M059J (cell line): ENCODE results near the gene PNPLA3. TPM values are rescaled to one million over a fixed set of nuclear protein-coding genes. Genes with fewer than 3 reads are reported as not detected.
"Not testable (repeated sequence)": the region's sequence is repeated elsewhere in the genome, so short reads cannot be mapped to it uniquely, and the experiment has no call there.

Source experiments
- DNase-seq: peaks from one replicate; pipeline ENCODE4 v3.0.0-alpha.2; 2012; ENCODE audit warnings: low read depth
- total RNA-seq: library from RNA; depleted of rRNA; stranded (reverse); fragments of >200 nt; shearing (Covaris generic); gene quantifications from 2 replicates; pipeline ENCODE4 v1.2.3, GENCODE V29; 2014

PNPLA3 gene
- total RNA-seq, 1 experiment from 2014 or later: 9.4 TPM

DNA sequence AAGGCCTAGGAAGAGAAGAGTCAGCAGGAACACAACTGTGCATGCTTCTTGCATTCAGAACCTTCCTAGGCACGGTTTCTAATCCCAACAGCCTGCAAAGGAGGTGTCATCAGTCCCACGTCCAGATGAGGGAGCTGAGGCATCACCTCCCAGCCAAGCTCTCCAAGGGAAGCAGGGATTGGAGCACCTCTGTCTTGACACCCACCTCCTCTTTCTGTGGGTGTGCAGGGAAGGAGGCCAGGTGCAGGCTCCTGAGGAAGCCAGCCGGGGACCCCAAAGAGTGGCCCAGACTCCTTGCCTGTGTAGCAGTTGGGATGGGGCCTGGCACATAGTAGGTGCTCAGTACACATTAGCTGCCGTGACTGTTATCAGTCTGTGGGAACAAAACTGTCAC lies 33.7 kb upstream of the PNPLA3 start:
- DNase-seq: peak; percentile 56

DNA sequence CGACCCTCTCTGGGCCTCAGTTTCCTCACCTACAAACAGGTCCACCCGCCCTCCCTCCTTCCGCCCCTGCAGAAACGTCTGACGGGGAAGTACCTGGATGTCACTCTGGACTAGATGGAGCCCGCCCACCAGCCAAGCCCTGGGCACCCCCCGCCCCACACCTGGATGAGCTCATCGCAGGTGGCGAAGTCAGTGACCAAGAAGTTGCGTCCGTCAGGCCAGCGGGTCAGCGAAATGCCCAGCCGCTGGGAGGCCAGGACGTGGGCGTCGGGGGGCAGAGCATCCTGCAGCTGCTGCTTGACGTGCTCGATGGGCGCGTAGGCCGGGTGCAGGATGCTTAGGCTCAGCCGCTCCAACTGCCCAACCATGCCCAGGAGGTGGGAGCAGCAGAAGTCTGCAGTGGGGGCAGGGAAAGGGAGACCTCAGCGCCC lies 32.7 kb upstream of the PNPLA3 start:
- no peak for DNase-seq

DNA sequence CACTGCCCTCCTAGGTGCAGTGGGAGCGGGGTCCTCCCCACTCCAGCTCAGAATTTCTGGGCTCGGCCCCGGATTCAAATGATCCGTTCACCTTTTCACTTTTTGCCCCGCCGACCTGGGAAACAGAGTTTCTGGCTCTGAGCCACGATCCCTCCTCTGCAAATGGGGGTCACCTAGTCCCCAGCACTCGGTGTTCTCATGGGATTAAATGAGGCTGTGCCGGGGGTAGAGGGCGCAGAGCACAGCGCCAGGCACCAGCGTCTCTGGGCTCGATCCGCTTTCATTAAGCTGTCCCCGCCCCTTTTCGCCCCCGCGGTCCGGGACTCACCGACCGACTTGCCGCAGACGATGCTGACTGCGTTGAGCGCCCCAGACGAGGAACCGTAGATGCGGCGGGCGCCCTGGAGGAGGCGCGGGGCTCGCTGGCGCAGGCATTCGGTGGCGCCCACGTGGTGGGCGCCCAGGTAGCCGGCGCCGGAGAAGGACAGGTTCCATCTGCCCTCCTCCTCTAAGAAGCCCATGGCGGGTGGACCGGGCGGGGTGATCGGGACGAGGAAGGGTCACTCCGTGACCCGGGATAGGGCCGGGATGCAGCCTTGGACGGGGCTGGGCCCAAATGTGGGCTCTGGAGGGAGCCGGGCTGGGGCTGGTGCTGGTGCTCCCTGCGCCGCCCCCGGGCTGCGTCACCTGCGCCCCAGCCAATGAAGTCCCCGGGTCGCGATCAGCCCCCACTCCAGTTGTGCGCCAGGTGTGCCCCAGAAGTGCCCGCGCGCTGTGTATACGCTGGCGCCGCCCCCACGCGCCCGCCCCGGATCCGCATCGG lies 32.0 kb upstream of the PNPLA3 start, which contains the start of gene PNPLA5:
TSS of gene PNPLA5 (minus strand) at position 654 of the 823 bp plus-strand sequence. CDS start at position 521, 133 bp downstream.
- DNase-seq: no peak

DNA sequence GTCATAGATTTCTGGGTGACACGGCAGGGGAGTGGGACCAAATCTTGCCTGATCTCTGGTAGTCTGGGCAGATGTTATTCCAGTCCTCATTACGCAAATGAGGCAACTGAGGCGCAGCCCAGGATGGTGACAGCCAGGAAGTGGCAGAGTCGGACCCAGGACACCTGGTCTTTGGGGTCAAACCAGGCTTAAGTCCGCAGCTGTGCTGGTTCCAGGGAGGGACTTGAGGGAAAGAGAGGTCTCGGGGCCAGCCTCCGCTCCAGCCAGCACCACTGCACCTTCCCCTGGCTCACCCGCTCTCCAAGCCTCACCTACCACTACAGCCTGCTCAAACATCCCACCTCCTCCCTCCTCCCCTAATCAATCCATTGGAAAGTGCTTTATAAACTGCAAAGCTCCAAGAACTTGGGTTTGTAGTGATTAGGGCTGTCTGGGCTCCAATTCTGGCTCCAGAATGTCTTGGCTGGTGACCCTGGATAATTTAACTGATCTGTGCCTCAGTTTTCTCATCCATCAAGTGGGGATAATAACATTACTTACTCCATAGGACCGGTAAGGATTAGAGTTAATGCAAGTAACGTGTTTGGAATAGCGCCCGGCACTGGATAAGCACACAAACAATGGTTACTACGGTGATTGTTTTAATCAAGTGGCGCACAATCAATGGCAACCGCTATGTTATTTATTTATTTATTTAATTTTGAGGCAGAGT lies 31.3 kb upstream of the PNPLA3 start:
- DNase-seq: no peak

DNA sequence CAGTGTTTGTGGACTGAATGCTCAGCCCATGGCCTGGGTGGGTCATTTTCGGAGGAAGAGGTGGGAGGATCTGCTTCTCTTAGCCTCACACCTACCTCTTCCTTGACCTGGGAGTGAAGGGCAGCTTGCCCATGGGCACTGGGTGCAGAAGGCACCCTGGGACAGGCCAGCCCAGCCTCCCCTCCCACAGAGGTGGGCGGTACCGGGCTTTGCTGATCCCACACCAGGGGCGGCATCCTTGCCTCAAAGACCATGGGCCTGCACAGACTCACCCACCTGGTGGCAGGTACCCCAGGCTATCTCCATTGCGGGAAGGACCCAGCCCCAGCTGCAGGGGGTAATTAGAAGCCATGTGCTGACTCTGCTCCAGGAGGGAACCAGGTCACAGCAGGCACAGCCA lies 30.3 kb upstream of the PNPLA3 start:
- DNase-seq: no peak

DNA sequence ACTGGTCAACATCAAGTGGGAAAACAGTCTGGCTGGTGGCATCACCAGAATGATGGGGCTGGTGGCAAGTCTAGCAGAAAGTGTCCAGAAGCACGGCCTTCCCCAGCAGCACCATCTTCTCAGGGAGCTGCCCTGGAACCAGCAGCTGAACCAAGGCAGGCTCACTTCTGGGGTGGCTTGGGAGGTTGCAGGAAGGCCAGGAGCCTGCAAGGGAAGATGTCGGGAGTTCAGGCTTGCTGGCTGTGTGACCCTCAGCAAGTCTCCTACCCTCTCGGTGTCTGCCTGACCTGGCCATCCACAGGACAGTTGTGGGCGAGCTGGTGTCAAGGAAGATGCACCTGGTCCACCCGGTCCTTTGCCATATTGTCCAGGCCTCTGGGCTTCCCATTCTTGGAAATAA lies 29.5 kb upstream of the PNPLA3 start:
- no peak for DNase-seq

DNA sequence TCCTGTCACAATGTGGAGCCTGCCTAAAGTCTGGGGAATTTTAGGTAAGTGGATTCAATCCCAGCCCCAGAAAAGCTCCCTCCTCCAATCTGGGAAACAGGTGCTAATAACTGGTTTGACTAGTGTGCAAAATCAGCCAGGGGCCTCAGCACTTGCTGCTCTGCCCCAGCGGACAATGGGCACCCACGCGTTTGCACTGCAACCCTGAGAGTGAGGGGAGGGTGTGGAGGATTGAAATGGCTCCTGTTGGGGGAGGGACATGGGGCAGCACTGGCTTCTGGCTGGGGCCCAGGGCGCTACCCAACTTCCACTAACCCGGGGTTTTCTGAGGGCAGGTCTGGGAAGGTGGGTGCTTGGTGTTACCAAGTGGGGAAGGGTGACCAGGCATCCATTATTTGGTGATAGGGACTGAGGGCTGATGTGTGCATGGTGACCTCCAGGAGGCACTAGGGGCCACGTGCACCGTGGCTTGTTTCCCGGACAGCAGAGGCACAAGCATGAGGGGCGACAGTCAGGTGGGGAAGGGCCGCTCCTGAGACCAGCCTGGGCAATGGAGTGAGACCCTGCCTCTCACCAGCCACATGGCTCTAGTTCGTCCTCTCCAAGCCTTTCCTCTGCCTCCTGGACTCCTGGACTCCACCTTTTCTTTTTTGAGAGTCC lies 27.5 kb upstream of the PNPLA3 start:
- no peak for DNase-seq

DNA sequence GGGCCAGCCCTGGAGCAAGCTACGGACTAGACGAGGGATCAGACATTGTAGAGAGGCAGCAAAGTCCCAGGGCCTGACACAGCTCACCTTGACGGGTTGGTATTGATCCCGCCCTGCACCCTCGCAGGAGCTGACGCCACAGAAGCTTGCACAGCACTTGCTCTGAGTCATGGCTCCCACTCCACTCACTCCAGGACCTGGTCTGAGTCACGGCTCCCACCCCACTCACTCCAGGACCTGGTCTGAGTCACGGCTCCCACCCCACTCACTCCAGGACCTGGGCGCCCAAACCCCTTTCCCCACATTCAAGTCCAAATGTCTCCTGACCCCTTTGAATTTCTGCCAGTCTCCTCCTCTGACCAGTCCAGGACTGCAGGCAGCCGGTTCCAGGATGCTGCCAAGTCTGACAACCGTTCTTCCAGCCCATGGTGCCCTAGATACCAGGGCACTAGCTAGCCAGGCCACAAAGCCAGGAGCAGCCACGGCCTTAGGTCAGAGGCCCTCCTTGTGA lies 25.8 kb upstream of the PNPLA3 start:
- DNase-seq: peak; percentile 68

DNA sequence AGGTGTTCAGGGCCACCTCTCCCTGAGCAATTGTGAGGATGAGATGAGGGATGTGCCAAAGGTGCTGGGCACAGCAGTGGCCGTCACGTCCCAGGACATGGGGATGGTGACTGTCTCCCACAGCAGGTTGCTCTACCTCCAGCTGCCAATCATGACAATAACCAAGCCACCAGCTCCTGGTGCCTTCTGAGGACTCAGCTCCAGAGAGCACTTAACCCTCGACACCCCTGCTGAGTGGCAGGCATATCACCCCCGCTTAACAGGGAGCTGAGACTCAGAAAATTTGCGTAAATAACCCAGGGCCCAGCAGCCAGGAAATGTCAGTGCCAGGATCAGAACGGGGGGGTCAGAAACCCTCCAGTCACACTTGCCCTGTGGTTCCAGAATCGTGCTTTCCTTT lies 23.4 kb upstream of the PNPLA3 start:
- no peak for DNase-seq

DNA sequence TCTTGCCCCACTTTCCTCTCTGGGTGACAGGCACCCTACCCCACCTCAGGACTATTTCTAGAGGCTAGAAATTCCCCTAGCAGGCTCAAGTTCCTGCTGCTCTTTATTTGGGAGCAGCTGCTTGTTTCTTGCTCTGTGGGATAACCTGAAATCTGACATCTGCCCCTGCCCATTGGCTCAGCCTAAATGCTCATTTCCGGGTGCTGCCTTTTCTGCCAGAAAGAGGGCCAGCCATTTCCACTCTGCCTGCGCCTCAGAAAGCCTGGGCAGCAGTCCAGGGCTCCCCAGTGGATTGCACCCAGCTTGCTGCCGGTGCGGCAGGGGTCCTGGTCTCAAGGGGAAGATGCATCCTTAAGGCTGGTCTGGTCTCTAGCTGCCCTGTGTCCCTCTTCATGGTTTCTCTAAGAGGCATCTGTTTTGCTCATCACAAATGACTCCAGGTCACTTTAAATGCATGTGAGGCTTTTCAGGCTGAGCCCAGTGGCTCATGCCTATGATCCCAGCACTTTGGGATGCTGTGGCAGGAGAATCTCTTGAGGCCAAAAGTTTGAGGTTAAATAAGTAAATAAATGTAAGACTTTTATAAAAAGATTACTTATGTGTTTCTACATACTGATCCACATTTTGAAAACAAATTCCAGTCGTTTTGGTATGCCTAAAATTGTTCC lies 21.5 kb upstream of the PNPLA3 start:
- DNase-seq: peak; percentile 94

DNA sequence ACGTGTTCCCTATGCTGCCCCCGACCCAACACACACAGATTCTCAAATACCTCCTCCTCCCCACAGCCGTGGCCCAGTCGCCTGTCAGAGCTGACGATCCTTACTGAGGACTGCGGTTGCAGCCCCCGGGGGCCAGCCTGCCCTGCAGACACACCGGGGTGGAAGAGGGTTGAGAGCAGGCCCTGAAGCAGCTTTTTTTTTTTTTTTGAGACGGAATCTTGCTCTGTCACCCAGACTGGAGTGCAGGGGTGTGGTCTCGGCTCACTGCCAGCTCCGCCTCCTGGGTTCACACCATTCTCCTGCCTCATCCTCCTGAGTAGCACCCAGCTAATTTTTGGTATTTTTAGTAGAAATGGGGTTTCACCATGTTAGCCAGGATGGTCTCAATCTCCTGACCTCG lies 20.6 kb upstream of the PNPLA3 start:
- not testable (repeated sequence) for DNase-seq

DNA sequence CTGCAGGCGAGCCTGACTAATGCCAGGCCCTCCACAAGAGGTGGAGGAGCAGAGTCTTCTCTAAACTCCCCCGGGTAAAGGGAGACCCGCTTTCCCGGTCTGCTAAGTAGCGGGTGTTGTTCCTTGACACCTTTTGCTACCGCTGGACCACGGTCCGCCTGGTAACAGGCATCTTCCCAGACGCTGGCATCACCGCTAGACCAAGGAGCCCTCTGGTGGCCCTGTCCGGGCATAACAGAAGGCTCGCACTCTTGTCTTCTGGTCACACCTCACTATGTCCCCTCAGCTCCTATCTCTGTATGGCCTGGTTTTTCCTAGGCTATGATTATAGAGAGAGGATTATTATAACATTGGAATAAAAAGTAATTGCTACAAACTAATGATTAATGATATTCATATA lies 19.2 kb upstream of the PNPLA3 start:
- not testable (repeated sequence) for DNase-seq

DNA sequence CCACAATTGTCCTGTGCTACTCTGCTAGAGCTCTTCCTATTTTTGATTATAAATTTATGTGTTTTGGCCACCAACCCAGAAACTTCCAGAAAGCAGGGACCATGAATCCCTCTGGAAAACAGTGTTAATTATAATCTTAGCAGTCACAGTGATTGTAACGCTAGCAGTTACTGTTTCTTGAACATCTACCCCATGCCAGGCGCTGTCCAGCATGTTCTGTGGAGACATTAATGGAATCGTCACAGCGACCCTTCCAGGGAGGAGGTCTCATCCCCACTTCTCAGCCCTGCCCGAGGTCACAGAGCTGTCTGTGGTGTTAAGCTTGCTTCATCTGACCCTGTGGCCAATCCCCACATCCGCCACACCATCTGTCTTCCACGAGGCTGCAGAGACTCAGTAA lies 17.9 kb upstream of the PNPLA3 start:
- no peak for DNase-seq

DNA sequence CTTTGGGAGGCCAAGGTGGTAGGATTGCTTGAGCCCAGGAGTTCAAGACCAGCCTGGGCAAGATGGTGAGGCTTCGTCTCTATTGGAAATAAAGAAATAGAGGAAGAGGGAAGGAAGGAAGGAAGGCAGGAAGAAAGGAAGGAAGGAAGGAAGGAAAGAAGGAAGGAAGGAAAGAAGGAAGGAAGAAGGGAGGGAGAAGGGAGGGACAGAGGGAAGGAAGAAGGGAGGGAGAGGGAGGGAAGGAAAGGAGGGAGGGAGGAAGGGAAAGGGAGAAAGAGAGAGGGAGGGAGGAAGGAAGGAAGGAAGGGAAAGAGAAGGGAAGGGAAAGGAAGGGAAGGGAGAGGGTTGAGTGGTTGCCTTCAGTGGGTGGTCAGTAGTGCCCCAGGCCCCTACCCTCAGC lies 13.9 kb upstream of the PNPLA3 start:
- DNase-seq: no peak

DNA sequence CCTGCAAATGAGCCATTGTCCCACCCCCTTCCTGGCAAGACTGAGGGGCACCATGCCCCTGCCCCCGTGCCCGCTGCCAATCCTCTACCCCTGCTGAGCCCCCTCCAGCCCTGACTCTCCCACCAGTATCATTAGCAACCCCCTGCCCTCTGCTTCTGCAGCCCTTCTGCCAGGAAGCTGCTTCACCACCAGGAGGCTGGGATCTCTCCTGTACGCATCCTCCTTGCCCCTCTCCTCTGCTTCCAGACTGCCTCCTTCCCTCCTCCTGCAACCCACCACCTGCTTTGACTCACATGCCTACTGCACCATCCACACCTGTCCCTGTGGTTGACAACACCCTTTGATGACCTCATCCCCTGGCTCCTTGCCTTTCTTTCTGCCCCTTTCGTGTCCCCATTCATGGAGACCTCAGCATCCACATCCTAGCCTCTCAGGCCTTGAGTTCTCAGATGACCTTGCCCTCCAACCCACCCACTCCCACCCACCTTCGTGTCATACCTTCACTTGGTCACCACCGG lies 13.4 kb upstream of the PNPLA3 start:
- no peak for DNase-seq

DNA sequence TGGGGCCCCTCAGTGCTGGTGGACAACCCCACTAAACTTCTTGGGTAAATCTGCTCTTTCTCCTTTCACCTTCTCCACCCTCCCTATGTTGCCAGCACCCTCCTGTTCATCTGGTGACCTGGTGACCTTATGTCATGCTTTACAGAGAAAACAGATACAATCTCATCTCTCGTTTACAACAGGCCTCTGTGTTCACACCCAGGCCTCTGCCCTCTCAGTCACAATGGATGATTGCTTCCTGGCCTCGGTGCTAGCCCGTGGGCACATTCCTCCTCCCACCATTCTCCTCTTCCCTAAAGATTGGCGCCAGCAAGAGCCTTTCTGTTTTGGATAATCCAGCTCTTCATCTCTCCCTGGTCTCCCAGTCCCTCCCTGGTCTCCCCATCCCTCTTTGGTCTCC lies 12.3 kb upstream of the PNPLA3 start:
- no peak for DNase-seq

DNA sequence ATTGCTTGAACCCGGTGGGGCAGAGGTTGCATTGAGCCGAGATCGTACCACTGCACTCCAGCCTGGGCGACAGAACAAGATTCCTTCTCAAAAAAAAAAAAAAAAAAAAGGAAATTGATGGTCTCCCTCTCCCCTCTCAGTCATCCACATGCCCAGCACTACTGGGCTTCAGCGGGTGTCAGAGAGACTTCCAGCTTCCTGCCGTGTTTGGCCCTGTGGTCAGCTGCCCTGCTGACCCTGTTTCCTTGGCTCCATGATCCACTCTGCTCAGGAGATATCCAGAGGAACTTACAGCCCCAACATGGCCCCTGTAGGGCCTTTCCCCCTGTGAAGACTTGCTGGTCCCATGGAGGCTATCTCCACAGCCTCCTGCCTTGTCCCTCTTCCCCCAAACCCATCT lies 6.1 kb upstream of the PNPLA3 start:
- DNase-seq: peak; percentile 59

DNA sequence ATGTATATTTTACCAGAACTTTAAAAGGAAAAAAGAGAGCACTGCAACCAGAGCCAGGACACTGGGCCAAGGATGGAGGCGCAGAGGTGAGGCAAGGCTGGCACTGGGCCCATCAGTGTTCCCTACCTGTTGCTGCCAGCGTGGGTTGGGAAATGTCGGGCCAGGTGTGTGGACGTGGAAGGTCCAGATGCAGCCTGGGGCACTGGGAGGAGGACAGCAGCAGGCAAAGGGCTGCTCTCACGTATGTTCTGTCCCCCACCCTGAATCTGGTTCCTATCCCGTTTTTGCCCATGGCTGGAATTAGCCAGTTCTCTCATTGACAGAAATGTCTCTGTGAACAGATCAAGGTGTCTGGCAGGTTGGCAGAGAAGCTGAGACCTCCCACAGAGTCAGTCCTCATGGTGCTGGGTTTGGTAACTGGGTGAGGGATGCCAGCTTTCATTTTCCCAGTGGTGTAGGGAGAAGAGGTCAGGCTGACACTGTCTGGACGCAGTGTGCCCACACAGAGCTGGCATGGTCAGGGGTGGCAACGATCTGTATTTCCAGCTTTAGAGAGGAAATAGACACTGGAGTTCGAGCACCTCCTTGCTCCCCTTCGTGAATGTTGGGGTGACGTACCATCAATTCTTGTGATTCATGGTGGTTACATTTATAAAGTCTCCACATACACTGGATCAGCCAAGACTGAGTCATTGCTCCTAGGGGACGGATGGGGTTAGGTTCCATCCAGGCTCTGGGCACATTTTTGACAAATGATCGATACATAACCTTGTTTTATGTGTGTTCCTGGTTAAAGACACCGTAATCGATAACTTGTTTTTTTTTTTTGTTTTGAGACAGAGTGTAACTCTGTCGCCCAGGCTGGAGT lies 4.3 kb upstream of the PNPLA3 start:
- DNase-seq: peak; percentile 85

DNA sequence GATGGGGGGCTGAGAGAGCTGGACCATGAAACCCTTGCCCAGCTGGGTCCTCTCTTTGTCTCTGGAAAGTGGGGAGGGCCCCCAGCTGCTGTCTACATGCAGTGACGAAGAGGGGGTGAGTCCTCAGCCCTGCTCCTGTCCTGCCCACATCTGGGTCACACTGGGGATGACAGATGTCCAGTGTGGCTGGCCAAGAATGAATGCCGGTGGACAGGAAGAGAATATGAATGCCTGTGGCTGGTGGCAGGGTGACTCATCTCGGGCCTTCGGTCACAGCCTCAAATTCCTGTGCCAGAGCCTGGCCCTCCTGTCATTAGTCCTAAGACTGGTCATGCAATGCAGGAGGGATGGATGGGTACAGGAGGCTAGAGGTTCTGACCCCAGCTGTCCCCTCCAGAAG lies 2.2 kb upstream of the PNPLA3 start:
- DNase-seq: peak; percentile 94

DNA sequence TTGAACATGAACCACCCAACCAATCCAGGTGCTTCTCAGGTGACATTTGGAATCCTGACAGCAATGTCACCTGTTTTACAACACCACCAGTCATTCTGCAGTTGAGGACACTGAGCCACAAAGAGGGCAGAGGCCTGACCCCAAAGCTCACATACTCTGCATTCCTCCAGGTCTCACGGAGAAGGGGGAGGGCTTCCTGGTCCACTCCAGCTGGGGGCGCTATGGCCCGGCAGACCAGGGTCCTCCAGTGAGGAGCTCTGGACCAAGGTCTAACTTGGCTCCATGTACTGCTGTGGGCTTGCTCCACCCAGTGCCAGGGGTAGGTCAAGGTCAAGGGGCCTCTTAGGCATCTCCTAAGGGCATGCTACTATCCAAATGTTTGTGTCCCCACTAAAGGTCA lies 1.5 kb upstream of the PNPLA3 start:
- no peak for DNase-seq

DNA sequence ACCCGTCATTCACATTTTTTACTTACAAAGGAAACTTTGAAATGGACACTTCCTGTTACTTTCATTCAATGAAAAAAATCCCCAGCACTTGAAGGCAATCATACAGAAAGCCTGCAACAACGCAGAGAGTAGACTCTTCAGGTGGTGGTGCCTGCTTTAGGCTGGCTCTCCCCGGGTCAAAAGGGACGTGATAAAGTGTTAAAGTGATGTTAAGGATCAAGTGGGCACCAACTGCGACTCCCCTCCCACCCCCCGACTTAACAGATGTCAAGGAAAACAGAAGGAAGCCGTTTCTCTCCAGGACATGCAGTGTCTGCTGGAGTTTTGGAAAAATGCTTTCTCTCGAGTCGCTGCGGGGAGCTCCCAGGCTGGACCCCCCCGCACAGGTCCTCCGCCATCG lies 414 bp upstream of the PNPLA3 start:
- DNase-seq: peak; percentile 30
